ENCODE data around the gene ZNF71. TPM values are rescaled to one million over a fixed set of nuclear protein-coding genes. Genes with fewer than 3 reads are reported as not detected.
"Not testable (repeated sequence)": the region's sequence is repeated elsewhere in the genome, so short reads cannot be mapped to it uniquely, and the experiment has no call there.

The ZNF71 gene
- total RNA-seq, 2 donors from 2014 or later: 5.6 to 7.8 TPM

GRCh38 chr19:56670961-56671612 is 76.0 kb downstream of the ZNF71 start:
- intact Hi-C loops (cut with DNase I): no loop called here
- DNase-seq (peak; percentile 23), ATAC-seq (peak; percentile 23 to 32)

GRCh38 chr19:56671613-56671994 is 76.5 kb downstream of the ZNF71 start, which contains the start of gene ZNF835:
Gene ZNF835 (minus strand): TSS chr19:56671757. CDS start chr19:56665198, 6,559 bp downstream.
- peak; percentile 98 for DNase-seq
- intact Hi-C loops (cut with DNase I): no loop called here
- peak; percentile 97 to 98 for ATAC-seq

- peak; percentile 54 for DNase-seq
- ATAC-seq; intact Hi-C loops (cut with DNase I): not testable (repeated sequence)
These were observed 77.5 kb downstream of the ZNF71 start for GRCh38 chr19:56672610-56673009.

Other genes with a start within 250 kb of the ZNF71 start
- 1 to 10 TPM; 4.0 to 4.4 TPM for gene ZNF582, start 201.8 kb upstream of the ZNF71 start, total RNA-seq
- gene ZNF583, start 191.0 kb upstream of the ZNF71 start, total RNA-seq: 1 to 10 TPM; 5.0 to 6.2 TPM
- 1 to 10 TPM; 4.0 to 4.9 TPM for gene ZNF667, start 118.0 kb upstream of the ZNF71 start, total RNA-seq
- gene ZNF471, start 87.4 kb upstream of the ZNF71 start, total RNA-seq: 1 to 10 TPM; 4.7 to 5.4 TPM
- gene ZFP28, start 56.4 kb upstream of the ZNF71 start, total RNA-seq: 1 to 10 TPM; 4.8 to 5.7 TPM
- 1 to 10 TPM; 3.4 TPM for gene ZNF470, start 27.8 kb upstream of the ZNF71 start, total RNA-seq
- under 1 TPM in 1 of 2 donors, not detected in 1; 0.39 TPM for gene SMIM17, start 47.9 kb downstream of the ZNF71 start, total RNA-seq
- gene ZNF835, start 76.5 kb downstream of the ZNF71 start, total RNA-seq: 1 to 10 TPM; 2.2 to 4.1 TPM
- gene PEG3, start 245.4 kb downstream of the ZNF71 start, total RNA-seq: 10 to 100 TPM in 1 of 2 donors, 1 to 10 TPM in 1; 8.0 to 10.7 TPM
- not detected for gene ZIM2, start 245.4 kb downstream of the ZNF71 start, total RNA-seq

Data from left cardiac atrium (tissue), 4 donors.